GM19035 (cell line): ENCODE measurements around the gene TMSB15C.

Source experiments
- ATAC-seq: cut with Tn5 transposase; IDR thresholded peaks from one replicate; pipeline ENCODE4 v1.9.1; 2021; ENCODE audit not compliant: unreplicated experiment

TMSB15C gene

DNA sequence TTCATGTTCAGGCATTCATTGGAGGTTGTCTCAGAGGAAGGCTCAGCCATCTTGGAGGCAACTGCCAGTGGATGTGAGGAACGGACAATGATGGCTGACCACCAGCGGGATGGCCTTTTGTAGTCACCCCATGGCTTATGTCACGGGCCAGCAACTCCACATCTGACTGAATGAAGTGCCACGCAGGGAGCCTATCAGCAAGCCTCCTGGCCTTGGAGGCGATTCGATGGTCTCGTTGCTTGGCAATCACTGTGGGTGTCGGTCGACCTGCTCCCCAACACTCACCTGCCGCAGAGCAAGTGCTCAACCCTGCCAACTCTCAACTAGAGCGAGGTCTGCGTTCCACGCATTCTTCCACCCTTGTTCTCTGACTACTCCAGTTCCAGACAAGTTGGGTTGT lies 28.9 kb downstream of the TMSB15C start:
- no peak for ATAC-seq

- no peak for ATAC-seq
These were observed 30.4 kb downstream of the TMSB15C start for GRCh38 chrX:104045642-104046041.

DNA sequence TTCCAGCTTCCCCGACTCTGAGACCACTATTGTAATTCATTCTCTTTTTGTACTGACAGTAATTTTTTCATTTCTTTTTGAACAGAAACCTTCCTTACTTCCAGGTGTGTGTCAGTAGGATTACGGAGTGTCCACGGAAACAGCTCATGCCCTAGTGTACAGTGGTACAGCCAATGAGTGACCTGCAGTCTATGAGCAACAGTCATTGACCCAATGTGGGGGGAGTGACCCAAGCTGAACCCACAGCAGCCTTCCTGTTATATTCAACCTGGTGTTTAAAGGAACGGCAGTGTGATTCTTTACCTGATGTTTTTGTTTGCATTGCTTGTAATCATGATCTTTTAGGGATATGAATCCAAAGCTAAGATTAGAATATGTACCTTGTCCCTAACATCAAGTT lies 35.0 kb downstream of the TMSB15C start:
- ATAC-seq, result no peak

DNA sequence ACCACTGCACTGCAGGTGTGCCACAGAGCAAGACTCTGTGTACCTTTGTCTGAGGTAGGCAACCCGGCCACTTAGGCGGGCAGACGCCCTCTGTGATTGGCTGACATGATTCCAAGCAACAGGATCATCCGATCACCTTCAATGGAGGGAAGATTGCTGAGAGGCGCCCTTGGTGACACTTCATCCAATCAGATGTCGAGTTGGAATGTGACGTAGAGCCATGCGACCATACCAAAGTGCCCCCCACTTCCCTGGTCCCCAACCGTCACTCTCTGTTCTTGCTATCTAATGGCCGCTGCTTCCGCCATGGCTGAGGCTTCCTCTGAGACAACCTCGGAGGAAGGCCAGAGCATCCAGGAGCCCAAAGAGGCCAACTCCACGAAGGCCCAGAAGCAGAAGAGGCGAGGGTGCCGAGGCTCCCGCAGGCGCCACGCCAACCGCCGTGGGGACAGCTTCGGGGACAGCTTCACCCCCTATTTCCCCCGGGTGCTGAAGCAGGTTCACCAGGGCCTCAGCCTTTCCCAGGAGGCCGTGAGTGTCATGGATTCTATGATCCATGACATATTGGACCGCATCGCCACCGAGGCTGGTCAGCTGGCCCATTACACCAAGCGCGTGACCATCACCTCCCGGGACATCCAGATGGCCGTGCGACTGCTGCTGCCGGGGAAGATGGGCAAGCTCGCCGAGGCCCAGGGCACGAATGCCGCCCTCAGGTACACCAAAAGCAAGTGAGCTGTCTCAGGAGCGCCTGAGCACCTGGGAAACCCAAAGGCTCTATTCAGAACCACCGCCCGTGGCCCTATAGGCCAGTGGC lies 36.1 kb downstream of the TMSB15C start, which contains the start of gene H2BW2:
H2BW2 (plus strand) TSS at position 268 of the 817 bp plus-strand sequence; CDS start at position 307, 39 bp downstream.
- no peak for ATAC-seq
